Nephron progenitor cell (in vitro differentiated cells): ENCODE data around the gene GAS7.

ENCODE experiments used
- DNase-seq: peaks from one replicate; pipeline ENCODE4 v3.0.0; 2021
- H3K27ac Mint-ChIP-seq: 2 replicates; pipeline ENCODE4 v1.8.0; 2021; ENCODE audit warnings: mild to moderate bottlenecking, moderate library complexity, mixed read lengths
- H3K27me3 Mint-ChIP-seq: 2 replicates; pipeline ENCODE4 v1.8.0; 2021; ENCODE audit warnings: mild to moderate bottlenecking, low read depth, mixed read lengths; ENCODE audit not compliant: poor library complexity
- H3K36me3 Mint-ChIP-seq: 2 replicates; pipeline ENCODE4 v1.8.0; 2021; ENCODE audit warnings: low read depth, mixed read lengths
- H3K4me1 Mint-ChIP-seq: 2 replicates; pipeline ENCODE4 v1.8.0; 2021; ENCODE audit warnings: mixed read lengths
- H3K4me3 Mint-ChIP-seq: 2 replicates; pipeline ENCODE4 v1.8.0; 2021; ENCODE audit warnings: mild to moderate bottlenecking, moderate library complexity, mixed read lengths
- H3K9me3 Mint-ChIP-seq: 2 replicates; pipeline ENCODE4 v1.8.0; 2021; ENCODE audit warnings: mild to moderate bottlenecking, moderate library complexity, mixed read lengths
- TF ChIP-seq, protein P1 (sequence below): fragments of 200-600 bp; sonication (generic); IDR thresholded peaks from 2 replicates; pipeline ENCODE4 v1.5.0; 2021; ENCODE audit warnings: antibody characterized with exemption

The GAS7 gene

DNA sequence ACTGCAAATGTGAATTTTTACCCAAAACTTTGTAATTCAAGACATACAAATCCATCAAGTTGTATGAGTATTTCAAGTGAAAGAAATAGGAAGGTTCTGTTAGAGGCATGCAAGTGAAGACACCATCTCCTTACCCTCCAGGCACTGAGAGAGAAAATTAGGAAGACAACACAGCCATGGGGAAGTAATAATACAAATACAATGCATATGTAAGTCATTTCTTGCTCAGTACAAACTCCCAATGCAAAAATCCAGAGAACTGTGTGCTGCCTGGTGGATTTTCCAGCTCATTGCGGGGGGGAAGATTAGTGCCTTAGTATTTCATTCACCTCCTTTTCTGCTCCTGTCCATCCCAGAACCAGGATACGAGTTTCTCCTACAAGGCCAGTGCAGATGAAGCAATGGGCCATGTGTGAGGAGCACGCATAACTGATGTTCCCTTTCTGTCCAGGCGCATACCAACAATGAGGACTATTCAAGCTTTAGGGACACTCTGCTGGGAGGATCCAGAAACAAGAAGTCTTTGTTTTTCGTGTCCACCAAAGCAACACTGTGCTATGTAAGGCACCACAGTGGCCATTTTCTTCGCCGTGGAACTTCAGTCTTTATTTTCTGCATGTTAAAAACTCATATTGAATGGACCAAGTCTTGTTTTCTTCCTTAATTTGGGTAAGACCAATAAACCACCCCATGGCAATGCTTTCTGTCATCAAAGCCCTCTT is 149.6 kb downstream of the GAS7 start:
- Mint-ChIP-seq H3K4me3 (no peak overlapping the region), H3K27me3 (peaks cover 13% of the 10 kb centered on the region), H3K36me3 (no peaks in the 10 kb centered on the region), H3K9me3 (no peaks in the 10 kb centered on the region), H3K27ac (no peak overlapping the region), H3K4me1 (peaks cover 17% of the 10 kb centered on the region)
- TF ChIP-seq, protein P1, sequence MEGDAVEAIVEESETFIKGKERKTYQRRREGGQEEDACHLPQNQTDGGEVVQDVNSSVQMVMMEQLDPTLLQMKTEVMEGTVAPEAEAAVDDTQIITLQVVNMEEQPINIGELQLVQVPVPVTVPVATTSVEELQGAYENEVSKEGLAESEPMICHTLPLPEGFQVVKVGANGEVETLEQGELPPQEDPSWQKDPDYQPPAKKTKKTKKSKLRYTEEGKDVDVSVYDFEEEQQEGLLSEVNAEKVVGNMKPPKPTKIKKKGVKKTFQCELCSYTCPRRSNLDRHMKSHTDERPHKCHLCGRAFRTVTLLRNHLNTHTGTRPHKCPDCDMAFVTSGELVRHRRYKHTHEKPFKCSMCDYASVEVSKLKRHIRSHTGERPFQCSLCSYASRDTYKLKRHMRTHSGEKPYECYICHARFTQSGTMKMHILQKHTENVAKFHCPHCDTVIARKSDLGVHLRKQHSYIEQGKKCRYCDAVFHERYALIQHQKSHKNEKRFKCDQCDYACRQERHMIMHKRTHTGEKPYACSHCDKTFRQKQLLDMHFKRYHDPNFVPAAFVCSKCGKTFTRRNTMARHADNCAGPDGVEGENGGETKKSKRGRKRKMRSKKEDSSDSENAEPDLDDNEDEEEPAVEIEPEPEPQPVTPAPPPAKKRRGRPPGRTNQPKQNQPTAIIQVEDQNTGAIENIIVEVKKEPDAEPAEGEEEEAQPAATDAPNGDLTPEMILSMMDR: no peak
- no peak for DNase-seq

DNA sequence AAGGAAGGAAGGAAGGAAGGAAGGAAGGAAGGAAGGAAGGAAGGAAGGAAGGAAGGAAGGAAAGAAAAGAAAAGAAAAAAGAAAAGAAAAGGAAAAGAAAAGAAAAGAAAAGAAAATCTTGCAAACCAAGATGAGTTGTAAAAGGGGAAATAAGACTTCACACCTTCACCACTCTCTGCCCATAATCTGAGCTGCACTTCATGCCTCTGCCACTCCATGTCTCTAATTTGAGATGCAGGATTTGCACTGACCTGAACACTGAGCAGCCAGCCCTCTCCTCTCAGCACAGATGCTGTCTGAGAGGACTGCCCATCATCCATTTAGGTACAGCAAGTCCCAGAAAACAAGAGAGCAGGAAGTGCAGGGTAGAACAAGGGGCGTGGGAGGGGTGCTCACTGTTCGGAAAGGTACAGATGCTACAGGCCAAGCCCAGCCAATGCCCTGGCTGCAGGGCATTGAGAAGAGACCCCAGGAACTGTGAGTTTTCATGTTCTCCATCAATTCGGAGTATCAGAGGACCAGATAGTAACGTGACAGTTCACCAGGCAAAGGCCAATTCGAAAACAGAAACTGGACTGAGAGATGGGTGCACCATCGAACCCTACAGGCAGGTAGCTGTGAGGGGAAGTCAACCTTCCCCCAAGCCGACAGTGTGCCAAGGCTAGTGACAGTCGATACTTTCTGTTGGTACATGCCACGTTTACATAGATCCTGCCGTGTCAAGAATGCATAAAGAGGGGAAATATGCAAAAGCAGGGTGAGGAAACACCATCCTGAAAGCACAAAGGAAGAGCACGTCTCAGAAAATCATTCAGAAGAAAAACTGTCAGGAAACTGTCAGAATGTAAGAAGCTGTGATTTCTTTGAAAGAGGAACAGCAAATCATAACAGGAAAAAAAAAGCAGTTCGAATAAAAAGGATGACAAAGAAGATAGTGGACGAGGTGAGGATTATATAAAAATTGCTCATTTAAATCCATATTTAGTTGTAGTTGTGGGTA is 151.3 kb downstream of the GAS7 start:
- peaks cover 17% of the 10 kb centered on the region for H3K27me3 Mint-ChIP-seq
- peaks cover 10% of the 10 kb centered on the region for H3K4me1 Mint-ChIP-seq
- no peak for DNase-seq
- H3K9me3 Mint-ChIP-seq: no peaks in the 10 kb centered on the region
- TF ChIP-seq, protein P1: no peak
- no peaks in the 10 kb centered on the region for H3K36me3 Mint-ChIP-seq
- H3K27ac Mint-ChIP-seq: no peak overlapping the region
- H3K4me3 Mint-ChIP-seq: no peak overlapping the region

DNA sequence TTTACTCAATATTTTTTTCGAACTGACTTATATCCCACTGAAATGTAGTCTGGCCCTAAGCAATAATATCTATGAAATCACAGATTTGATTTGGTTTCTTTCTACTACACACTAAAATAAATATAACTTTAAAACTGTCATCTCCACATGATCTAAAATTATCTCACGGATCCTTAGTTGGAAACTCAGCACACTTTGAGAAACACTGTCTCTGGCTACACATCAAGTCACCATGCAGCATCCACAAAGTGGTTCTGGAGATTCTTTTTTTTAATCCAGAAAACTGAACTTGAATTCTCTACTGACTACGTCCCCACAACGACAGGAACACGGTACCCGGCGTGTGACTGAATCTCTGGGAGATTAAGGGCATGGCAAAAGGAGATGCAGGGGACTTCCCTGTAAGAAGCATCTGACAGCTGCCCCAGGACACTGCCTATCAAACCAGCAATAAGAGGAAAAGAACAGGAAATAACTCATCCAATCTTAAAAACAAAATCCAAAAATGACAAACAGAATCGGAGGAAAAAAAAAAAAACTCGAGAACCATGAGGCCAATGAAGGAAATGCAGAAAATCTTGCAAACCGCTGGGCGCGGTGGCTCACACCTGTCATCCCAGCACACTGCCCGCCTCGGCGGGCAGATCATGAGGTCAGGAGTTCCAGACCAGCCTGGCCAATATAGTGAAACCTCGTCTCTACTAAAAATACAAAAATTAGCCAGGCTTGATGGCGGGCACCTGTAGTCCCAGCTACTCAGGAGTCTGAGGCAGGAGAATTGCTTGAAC is 152.3 kb downstream of the GAS7 start:
- no peak overlapping the region for H3K4me3 Mint-ChIP-seq
- H3K9me3 Mint-ChIP-seq: no peaks in the 10 kb centered on the region
- no peak for DNase-seq
- H3K27ac Mint-ChIP-seq: no peak overlapping the region
- no peaks in the 10 kb centered on the region for H3K36me3 Mint-ChIP-seq
- peaks cover 7% of the 10 kb centered on the region for H3K4me1 Mint-ChIP-seq
- TF ChIP-seq, protein P1: no peak
- H3K27me3 Mint-ChIP-seq: peaks cover 18% of the 10 kb centered on the region

DNA sequence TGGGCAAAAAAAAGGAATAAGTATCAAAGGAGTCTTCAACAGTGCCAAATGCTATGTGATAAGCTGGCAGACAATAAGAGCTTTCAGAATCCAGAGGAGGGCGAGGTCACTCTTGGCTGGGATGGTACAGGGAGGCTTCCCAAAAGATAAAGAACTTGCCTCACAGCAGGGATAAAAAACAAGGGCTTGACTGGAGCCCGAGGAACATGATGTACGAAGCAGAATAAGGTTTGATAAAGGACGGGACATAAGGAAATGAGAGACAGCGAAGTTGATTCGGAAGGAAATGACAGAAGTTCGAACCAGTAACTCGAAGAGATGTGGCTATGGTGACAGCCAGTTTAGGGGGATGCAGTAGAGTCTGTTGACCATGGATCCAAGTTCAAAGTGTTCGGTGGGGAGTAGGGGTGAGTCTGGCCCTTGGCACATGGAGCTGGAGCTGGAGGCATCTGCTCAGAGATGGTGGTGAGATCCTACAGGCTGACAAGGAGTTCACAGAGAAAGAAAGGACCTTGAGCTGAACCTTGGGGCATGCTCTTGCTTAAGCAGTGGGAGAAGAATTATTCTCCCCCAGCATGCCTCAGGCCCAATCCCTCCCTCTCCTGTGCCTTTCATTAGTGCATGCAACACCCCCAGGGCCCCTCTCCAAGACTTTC is 155.7 kb downstream of the GAS7 start:
- Mint-ChIP-seq H3K27ac (no peak overlapping the region), H3K9me3 (no peaks in the 10 kb centered on the region), H3K27me3 (peaks cover 21% of the 10 kb centered on the region), H3K36me3 (no peaks in the 10 kb centered on the region), H3K4me3 (no peak overlapping the region), H3K4me1 (peaks cover 17% of the 10 kb centered on the region)
- no peak for DNase-seq
- TF ChIP-seq, protein P1: no peak

DNA sequence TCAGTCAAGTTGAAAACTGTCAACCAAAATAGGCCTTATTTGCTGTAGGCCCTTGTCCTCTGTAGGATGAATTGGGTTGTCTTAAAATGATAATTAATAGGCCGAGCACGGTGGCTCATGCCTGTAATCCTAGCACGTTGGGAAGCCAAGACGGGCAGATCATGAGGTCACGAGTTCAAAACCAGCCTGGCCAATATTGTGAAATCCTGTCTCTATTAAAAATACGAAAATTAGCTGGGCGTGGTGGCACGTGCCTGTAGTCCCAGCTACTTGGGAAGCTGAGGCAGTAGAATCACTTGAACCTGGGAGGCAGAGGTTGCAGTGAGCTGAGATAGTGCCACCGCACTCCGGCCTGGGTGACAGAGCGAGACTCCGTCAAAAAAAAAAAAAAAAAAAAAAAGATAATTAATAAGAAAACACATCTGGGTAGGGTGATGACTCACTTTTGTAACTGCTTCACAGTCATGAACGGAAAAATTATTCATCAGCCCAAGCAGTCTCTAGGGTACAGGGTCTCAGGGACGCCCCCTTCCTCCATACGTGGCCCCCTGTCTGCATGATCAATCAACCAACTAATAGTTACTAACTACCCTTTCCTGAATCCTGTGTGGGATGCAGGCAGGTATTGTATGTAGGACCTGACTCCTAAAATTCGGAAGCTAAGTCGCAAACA is 156.4 kb downstream of the GAS7 start:
- no peaks in the 10 kb centered on the region for H3K36me3 Mint-ChIP-seq
- H3K4me3 Mint-ChIP-seq: no peak overlapping the region
- H3K27ac Mint-ChIP-seq: no peak overlapping the region
- no peak for DNase-seq
- TF ChIP-seq, protein P1: no peak
- peaks cover 21% of the 10 kb centered on the region for H3K27me3 Mint-ChIP-seq
- H3K9me3 Mint-ChIP-seq: no peaks in the 10 kb centered on the region
- H3K4me1 Mint-ChIP-seq: peaks cover 17% of the 10 kb centered on the region
